ENCODE data around the gene BUD13.

- TF ChIP-seq CTCF (IDR thresholded peaks at IDR 0.05; ENCODE audit: low read length), result no peak
- TF ChIP-seq EZH2 (IDR thresholded peaks at IDR 0.05; ENCODE audit: borderline replicate concordance, low read length), result no peak
Measured at GRCh38 chr11:116787436-116787785, 14.6 kb upstream of the BUD13 start.

All from OCI-LY1 (cell line).